GM11168 (cell line): ENCODE measurements around the gene SF3B2.
"Not testable (repeated sequence)": the region's sequence is repeated elsewhere in the genome, so short reads cannot be mapped to it uniquely, and the experiment has no call there.

ENCODE experiments used
- in situ Hi-C: fragments of 300-500 bp; cut with MboI; formaldehyde crosslinking; loops from one replicate; pipeline ENCODE4 v1.12.0; 2022; ENCODE audit warnings: low sequenced_read_pairs; ENCODE audit not compliant: unreplicated experiment

SF3B2 gene, protein sequence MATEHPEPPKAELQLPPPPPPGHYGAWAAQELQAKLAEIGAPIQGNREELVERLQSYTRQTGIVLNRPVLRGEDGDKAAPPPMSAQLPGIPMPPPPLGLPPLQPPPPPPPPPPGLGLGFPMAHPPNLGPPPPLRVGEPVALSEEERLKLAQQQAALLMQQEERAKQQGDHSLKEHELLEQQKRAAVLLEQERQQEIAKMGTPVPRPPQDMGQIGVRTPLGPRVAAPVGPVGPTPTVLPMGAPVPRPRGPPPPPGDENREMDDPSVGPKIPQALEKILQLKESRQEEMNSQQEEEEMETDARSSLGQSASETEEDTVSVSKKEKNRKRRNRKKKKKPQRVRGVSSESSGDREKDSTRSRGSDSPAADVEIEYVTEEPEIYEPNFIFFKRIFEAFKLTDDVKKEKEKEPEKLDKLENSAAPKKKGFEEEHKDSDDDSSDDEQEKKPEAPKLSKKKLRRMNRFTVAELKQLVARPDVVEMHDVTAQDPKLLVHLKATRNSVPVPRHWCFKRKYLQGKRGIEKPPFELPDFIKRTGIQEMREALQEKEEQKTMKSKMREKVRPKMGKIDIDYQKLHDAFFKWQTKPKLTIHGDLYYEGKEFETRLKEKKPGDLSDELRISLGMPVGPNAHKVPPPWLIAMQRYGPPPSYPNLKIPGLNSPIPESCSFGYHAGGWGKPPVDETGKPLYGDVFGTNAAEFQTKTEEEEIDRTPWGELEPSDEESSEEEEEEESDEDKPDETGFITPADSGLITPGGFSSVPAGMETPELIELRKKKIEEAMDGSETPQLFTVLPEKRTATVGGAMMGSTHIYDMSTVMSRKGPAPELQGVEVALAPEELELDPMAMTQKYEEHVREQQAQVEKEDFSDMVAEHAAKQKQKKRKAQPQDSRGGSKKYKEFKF

DNA sequence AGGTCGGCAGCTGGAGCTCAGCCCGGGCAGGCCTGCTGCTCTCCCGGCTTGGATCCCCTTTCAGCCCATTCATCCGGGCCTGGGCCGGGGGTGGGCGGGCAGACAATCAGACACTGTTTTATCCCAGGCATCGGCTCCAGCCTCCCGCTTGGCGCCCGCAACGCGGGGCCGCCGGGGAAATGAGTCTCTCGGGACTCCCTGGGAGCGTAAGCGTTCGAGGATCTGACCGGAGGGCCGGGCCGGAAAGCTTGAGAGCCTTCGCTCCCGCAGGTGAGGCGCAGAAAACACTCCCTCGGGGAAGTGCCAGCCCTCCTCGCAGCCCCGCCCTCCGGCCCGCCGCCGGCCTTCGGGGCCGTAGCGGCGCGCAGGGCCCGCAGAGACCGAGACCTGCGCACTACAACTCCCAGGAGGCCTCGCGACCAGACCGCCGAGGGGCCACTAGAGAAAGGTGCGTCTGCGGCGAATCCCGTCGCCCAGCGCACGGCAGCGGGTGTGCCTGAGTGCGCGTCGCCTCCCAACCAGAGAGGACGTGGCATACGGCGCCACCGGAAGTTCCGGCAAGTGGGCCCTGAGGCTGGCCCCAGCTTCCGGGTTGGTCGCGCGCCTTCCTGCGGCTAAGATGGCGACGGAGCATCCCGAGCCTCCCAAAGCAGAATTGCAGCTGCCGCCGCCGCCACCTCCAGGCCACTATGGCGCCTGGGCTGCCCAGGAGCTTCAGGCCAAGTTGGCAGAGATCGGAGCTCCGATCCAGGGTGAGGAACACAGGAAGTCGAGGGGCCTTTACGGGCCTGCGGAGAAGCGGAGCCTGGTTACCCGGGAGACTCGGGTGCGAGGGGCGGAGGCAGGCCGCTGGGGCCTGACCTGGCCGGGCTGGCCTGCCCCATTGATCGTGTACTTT is at the start of gene SF3B2:
Gene SF3B2 (plus strand): TSS at position 599 of the 898 bp plus-strand sequence. CDS start 21 bp downstream, at position 620.
- in situ Hi-C loops, result no loop called here

GRCh38 chr11:66002648-66003225 is 49.4 kb upstream of the SF3B2 start:
- in situ Hi-C loops, result no loop called here

GRCh38 chr11:66003291-66003690 is 48.9 kb upstream of the SF3B2 start:
- in situ Hi-C loops, result no loop called here

- in situ Hi-C loops, result no loop called here
These were observed 48.0 kb upstream of the SF3B2 start for GRCh38 chr11:66004186-66004585.

DNA sequence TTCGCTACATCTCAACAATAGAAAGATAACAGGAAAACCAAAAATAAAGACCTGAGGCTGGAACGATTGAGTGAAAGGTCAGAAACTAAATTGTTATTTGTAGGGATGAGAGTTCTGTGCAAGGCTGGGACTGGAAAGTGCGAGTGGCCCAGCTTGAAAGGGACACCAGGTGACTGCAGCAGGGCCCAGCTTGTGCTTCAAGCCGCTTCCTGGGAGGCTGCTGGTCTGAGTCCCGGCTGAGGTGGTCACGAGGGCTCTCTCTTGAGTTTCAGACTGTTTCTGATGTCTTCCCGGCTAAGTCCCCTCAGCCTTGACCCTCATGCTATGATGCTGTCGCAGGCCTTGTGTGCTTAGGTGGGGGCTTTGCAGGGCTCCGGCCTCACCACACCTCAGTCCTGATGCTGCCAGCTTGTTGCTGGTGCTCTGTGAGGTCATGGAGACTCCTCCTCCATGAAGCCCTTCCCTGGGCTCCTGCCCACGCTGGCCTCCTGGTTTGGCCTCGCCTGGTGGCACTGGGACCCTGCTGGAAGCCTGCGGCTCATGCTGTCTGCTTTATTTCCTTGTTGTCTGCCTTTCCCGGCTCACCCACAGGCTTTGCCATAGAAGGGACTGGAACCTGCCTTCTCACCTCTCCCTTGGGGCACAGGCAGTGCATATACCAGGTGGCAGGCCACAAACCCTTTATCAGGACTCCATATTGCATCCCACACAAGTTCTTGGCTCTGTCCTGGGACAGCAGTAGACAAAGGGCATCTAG is 45.9 kb upstream of the SF3B2 start:
- in situ Hi-C loops, result no loop called here

DNA sequence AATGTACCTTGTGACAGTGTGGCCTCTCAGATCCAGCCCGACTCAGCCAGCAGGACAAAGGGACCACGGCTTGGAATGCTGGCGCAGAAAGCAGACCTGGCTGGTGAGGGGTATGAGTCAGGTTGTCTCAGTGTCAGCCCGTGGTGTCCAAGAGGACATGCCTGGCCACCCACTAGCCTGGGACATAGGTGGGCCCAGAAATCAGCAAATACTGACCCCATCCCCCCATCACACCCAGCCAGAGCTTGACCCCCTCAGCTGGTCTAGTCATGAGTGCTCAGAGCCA is 45.3 kb upstream of the SF3B2 start:
- in situ Hi-C loops, result no loop called here

DNA sequence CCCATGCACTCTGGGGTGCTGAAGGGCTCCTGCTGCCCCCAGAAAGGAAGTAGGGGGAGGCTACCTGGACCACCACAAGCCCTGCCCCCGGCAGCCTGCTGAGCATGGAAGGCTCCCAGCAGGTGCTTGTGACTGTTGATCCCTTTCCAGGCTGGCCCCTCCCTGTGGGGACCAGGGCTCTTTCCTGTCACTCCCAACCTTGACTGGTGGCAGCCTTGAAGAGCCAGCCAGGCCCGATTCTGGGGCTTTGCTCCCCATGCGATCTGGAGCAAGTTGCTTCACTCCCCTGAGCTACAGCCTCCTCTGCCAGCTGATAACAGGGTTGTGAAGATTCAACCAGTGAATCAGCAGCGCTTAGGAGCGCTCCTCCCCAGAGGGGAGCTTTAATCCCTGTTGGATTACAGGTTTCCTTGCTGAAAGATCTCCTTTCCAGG is 44.9 kb upstream of the SF3B2 start:
- in situ Hi-C loops, result no loop called here

GRCh38 chr11:66008095-66008467 is 44.1 kb upstream of the SF3B2 start:
- in situ Hi-C loops, result no loop called here

DNA sequence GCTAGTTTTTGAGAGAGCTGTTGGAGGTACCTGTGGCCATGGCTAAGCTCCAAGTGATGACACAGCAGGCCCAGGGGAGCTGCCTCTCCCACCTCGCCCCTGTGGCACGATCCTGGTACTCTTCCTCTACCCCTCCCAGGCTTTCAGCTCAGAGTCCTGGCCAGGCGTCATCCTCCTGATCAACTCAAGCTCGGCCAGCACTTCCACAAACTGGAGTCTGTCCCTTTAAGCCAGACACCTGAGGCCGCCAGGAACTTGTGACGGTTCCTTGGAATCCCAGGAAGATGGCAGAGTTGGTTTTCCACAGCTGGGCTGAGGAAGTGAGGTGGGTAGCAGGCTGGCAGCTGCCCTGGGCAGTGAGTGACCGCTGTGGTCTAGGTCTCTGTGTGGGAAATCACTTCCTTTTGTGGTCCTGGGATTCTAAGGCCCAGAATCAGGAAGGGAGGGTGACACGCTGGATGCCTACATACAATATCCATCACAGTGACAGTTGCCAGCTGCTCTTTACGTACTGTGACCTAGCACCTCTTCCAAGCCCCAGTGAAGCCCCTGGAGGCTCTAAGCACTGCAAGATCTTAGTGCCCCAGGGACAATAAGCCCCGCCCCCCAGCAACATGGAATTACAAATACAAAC is 43.6 kb upstream of the SF3B2 start:
- in situ Hi-C loops, result no loop called here

DNA sequence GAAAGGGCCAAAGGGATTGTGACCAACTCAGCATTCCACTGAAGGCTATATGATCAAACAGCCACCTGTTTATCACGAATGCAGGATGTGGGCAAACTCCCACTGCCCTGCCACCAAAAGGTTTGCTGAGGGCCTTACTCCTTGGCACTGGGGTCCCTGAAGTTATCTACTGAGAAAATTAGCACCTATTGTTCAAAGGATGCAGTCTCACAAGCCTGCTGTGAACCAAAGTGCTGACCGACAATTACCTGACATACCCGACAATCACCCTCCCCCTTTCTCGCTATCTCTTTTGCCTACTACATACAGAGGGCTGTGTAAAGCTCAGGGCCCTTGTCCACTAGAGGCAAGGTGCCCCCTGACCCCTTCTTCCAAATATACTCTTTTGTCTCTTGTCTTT is 42.1 kb upstream of the SF3B2 start:
- in situ Hi-C loops, result not testable (repeated sequence)

- in situ Hi-C loops, result no loop called here
These were observed 40.9 kb upstream of the SF3B2 start for GRCh38 chr11:66011239-66011784.

DNA sequence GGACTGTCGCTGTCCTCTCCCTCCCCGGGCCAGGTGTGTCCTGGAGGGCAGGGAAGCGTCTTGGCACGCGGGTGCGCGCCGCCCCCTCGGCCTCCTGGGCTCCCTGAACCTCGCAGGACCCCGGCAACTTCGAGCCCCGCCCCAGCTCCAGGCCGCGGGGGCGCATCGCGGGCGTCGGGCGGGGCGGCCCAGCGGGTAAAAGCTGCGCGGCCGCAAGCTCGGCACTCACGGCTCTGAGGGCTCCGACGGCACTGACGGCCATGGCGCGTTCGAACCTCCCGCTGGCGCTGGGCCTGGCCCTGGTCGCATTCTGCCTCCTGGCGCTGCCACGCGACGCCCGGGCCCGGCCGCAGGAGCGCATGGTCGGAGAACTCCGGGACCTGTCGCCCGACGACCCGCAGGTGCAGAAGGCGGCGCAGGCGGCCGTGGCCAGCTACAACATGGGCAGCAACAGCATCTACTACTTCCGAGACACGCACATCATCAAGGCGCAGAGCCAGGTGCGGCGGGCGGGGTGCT is 40.3 kb upstream of the SF3B2 start, which contains the start of gene CST6:
Gene CST6 (plus strand): TSS at position 224 of the 519 bp plus-strand sequence. CDS start 37 bp downstream, at position 261.
- in situ Hi-C loops, result no loop called here

DNA sequence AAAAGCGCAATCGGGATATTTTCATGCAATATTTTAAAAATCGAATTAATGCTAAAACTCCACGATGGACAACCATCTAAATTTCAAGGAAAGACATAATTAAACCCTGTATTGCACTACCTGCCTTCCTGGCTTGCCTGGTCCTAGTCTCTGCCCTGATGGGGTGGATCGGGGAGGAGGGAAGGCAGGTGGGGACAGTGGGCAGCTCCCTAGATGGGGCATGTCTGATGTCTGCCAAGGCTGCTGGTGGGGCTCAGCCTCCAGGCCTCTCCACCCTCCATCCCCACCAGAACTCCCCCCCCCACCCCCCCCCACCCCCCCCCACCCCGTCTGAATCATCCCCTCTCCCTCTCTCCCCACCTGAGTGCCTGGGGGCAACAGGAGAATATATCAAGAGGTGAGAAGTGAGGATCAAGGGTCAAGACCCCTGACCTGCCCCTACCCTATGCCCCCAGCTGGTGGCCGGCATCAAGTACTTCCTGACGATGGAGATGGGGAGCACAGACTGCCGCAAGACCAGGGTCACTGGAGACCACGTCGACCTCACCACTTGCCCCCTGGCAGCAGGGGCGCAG is 39.7 kb upstream of the SF3B2 start:
- in situ Hi-C loops, result no loop called here

GRCh38 chr11:66012946-66013761 is 39.0 kb upstream of the SF3B2 start:
- in situ Hi-C loops, result no loop called here

- in situ Hi-C loops, result no loop called here
These were observed 38.4 kb upstream of the SF3B2 start for GRCh38 chr11:66013762-66014100.

- in situ Hi-C loops, result no loop called here
These were observed 37.2 kb upstream of the SF3B2 start for GRCh38 chr11:66014804-66015453.

DNA sequence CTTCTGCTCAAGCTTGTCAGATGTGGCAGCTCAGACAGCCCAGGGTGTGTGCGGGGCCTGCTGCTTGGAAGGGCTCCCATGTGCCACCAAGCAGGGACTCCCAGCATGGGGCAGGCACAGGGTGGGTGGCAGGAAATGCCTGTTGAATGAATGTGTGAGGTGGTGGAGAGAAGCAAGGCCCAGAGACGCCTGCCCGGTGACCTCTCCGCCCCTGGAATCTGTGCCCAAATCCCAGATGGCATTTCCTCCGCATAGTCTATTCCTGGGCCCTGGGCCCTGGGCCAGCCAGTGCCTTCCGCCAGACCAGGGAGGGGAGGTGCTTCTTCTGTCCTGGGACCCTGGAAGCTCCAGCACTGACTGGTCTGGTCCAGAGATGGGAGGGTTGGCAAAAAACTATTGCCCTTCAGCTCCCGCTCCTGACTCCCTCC is 36.7 kb upstream of the SF3B2 start:
- in situ Hi-C loops, result no loop called here
